GM18867 (cell line): ENCODE data around the gene NF2.
"Not testable (repeated sequence)": the region's sequence is repeated elsewhere in the genome, so short reads cannot be mapped to it uniquely, and the experiment has no call there.

ENCODE experiments used
- ATAC-seq: cut with Tn5 transposase; IDR thresholded peaks from one replicate; pipeline ENCODE4 v1.9.1; 2021; ENCODE audit warnings: mild to moderate bottlenecking, moderate library complexity; ENCODE audit not compliant: unreplicated experiment

NF2 gene

GRCh38 chr22:29603358-29604075 lies at the start of gene NF2:
NF2 (plus strand) TSS chr22:29603633; CDS start chr22:29603999, 366 bp downstream.
- peak; percentile 96 for ATAC-seq

DNA sequence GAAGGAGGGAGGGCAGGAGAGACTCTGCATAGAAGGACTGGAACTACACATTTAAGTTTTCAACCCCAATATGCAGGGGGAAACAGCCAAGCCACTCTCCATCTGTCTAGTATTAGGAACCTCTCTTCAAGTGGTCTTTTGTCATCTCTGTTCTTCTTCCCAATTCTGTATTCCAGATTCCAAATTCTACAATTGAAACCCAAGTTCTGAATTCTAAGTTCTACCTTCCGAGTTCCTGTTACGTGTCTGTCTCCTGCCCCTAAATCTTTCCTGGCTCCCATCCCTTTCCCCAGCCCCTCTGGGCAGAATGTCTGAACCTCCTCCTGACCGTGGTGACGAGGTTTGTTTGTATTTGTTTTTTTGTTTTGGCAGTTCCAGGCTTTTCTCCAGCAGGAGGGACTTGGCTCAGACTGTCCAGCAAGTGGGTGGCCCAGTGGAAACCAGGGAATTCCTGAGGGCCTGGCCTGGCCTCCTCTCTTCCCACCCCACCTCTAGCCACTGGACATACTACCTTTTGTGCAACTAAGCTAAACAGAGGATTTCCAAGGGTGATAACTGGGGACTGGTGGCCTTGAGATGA lies 48.3 kb upstream of the NF2 start:
- no peak for ATAC-seq

DNA sequence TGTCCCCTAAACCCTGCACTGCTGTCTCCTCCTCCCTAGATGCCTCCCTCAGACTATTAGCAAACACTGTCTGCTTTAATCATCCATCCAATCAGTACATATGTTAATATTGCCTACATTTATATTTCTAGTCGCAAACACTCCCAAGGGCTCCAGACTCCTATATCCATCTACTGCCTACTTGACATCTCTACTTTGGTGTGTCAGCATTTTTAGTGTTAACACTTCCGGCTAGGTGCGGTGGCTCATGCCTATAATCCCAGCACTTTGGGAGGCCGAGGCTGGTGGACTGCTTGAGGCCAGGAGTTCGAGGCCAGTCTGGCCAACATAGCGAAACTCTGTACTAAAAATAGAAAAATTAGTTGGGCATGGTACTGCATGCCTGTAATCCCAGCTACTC lies 44.4 kb upstream of the NF2 start:
- ATAC-seq: no peak

DNA sequence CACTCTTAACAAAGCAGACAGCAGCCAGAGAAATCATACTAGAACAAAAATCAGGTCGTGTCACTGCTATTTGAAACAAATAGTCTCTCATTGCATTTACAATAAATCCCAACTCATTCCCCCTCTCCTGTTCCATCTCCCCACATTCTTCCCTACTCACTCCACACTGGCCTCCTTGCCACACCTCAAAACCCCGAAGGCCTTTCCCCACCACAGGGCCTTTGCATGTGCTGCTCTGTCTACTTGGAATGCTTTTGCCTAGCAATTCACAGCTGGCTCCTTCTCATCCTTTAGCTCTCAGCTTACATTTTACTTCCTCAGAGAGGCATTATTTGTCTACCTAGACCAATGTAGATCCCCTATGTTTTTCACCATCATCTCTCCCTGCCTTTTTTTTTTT lies 43.6 kb upstream of the NF2 start:
- ATAC-seq: no peak

DNA sequence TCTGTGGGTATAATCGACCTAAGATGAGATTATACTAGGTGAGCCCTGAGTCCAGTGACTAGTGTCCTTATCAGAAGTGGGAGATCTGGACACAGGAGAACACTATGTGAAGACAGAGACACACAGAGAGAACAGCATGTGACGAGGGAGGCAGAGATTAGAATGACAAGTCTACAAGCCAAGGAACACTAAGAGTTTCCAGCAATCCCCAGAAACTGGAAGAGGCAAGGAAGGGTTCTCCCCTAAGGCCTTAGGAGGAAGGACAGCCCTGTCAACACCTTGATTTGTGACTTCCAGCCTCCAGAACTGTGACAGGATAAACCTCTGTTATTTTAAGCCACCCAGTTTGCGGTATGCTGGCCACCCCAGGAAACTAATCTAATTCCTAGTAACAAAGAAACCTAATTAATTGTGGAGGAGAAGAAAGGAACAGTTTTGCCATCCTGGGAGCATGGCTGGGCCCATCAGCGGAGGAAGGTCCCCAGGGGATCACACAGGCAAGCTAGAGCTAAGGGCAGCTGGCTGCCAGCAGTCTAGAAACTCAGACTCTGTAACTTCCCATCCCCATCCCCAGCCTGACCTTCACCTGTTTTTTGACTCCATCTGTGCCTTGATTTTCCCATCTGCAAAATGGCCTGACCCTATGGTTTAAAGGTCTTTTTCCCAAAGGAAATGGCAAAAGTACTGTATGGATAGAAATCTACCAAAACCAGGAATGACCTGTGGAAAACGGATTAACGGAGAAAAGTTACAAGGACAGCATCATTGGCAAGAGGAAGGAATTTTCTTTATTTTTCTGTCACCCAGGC lies 39.6 kb upstream of the NF2 start:
- ATAC-seq: no peak

- not testable (repeated sequence) for ATAC-seq
Measured at GRCh38 chr22:29566513-29566912, 36.9 kb upstream of the NF2 start.

DNA sequence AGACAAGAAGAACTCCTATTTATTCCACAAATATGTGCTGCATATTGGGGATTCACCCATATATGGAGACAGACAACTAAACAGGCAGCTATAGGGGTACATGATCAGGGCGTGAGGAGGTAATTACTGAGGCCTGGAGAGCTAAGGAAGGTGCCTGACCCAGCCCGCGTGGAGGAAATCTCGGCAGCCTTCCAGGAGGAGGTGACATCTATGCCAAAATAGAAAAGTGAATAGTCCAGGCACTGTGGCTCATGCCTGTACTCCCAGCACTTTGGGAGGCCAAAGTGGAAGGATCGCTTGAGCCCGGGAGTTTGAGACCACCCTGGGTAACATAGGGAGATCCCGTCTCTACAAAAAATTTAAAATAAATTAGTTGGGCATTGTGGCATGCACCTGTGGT lies 36.1 kb upstream of the NF2 start:
- ATAC-seq: no peak

DNA sequence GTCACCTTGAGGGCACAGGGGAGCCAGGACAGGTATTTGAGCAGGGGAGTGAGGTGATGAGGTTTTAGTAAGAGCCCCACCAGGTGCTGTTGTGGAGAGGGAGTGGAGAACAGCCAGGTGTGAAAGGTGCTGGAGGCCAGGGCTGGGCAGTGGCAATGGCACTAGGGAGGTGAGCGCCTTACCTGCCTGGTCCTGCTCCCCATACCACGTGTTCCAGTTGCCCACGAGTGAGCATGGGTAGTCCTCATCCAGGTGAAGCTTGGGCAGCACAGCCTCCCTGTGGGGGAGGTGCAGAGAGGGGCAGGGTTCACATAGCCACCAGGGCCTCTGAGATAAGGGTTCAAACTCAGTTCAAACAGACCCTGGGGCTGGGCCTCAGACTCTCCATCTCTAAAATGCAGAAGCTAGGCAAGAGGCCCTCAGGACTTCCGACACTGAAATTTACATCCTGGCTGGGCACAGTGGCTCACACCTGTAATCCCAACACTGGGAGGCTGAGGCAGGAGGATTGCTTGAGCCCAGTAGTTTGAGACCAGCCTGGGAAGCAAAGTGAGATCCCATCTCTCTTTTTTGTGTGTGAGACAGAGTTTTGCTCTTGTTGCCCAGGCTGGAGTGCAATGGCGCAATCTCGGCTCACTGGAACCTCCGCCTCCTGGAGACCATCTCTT lies 34.3 kb upstream of the NF2 start:
- ATAC-seq: no peak

DNA sequence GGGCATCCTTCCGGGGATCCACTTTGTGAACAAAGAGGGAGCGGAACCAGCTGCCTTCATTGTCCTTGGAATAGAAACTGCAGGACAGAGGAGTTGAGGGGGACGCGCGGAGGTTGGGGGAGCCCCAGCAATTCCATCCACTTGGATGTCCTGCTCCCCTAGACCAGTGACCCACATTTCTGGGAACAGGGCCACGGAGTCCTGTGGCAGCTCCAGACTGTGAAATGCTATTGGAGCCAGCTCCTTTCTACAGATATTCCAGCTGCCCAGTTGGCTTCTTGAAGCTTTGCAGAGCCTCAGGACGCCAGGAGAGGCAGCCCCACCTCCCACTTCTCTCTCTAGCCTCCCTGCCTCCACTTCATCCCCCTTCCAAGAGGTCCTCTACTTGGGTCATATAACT lies 33.0 kb upstream of the NF2 start:
- no peak for ATAC-seq

DNA sequence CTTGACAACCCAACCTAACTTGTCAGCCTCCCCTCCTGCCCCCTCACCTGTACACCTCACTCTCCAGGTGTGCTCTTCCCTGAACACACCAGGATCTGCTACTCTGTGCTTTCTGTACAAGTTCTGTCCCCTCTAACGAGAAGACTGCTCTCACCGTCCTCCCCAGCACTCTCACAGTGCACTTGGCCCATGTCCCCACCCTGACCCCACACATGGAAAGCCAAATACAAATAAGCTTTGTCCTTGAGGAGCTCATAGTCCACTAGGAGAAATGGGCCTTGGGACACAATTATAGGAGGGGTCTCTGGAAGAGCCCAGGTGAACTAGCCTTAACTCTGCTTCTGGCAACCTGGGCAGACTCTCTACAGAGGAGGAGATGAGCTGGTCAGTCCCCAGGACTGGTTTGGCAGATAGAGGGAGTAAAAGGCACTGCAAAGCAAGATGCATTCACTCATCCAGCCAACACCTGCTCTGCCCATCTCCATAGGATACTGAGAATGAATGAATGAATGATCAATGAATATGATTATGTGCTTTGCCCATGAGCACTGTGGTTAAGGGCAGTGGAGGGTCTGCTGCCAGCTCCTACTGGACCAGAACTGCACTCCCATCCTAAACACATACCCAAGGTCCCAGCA lies 32.4 kb upstream of the NF2 start:
- no peak for ATAC-seq

DNA sequence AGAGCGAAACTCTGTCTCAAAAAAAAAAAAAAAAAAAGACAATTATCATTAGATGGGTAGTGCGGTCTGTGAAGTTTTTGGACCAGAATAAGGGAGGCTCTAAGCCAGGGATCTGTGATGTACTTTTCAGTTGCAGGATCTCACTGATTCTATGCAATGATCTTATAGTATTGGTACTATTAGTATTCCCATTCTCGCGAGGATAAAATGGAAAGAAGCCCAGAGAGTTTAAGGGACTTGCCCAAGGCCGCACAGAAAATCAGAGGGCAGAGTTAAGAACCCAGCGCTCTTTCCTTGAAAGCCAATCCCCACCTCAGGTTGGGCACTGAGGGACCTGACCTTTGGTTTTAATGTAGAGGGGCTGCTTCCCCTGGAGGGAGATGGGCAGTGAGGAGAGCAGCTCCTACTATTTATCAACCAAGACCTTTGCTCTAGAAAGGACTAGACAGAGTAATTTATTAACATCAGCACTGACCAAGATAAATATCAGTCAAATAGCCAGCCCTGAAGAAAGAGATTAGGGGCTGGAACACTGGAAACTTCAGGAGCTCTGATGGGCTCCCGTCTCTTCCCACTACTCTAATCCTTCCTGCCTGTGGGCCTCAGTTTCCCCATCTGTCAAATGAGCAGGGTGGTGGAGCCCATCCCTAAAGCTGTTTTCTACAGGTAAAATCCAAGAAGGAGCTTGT lies 28.5 kb upstream of the NF2 start:
- ATAC-seq: no peak

DNA sequence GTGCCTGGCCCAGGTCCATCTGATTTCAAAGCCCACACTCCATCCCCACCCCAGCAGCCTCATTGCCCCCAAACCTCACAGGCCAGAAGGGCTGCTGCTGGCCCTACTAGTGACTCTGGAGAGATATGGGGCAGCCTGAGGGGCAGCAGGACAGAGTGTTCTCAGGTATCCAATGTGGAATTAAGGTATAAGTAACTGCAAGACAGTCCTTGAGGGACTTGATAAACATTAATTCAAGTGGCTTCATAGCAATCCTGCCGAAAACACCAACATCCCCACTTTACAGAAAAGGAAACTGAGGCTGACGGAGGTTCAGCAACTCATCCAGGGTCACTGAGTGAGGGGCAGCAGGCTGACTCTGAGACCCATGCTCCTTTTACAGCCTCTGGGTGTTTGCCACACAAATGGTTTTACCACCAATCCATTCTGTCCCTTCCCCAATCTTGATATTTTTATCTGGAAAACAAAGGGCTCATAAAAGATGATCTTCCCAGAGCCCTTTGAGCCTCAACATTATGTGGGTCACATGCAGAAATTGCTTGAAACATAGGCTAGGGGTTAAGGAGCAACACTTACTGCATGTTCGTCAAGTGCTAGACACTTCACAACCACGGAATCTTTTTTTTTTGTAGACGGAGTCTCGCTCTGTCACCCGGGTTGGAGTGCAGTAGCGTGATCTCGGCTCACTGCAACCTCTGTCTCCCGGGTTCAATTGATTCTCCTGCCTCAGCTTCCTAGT lies 24.8 kb upstream of the NF2 start:
- ATAC-seq: no peak

GRCh38 chr22:29580200-29580810 lies 23.1 kb upstream of the NF2 start:
- peak; percentile 12 for ATAC-seq

DNA sequence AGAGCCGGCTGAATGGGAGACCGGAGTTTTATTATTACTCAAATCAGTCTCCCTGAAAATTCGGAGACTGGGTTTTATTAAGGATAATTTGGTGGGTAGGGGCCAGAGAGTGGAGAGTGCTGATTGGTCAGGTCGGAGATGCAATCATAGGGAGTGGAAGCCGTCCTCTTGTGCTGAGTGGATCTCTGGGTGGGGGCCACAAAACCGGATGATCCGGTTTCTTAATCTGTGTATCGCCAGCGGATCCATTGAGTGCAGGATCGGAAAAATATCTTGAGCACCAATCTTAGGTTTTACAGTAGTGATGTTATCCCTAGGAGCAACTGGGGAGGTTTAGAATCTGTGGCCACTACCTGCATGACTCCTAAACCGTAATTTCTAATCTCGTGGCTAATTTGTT lies 21.6 kb upstream of the NF2 start:
- no peak for ATAC-seq

GRCh38 chr22:29584975-29585374 lies 18.5 kb upstream of the NF2 start:
- ATAC-seq: no peak

GRCh38 chr22:29586193-29586705 lies 17.2 kb upstream of the NF2 start:
- ATAC-seq: not testable (repeated sequence)

DNA sequence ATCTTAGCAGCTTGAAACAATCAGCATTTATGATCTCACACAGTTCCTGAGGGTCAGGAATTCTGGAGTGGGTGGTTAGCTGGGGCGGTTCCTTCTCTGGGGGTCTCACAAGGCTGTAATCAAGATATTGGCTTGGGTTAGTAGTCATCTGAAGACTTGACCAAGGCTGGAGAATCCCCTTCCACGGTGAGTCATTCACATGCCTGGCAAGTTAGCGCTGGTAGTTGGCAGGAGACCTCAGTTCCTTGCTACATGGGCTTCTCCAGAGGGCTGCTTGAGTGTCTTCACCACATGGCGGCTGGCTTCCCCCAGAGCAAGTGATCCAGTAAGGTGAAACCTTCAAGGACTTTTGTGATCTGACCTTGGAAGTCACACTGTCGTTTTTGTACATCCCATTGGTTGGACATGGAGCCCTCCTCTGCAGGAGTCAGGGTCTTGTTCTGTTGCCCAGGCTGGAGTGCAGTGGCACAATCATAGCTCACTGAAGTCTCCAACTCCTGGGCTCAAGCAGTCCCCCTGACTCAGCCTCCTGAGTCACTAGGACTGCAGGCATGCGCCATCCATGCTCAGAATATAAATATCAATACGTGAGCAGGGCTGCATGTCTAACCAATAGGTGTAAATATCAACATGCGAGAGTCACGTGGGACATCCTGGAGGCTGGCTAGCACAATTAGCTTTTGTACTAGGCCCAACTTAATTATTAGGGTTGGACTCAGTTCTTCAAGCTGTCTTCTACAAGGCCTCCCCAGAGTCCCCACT lies 15.3 kb upstream of the NF2 start:
- no peak for ATAC-seq

DNA sequence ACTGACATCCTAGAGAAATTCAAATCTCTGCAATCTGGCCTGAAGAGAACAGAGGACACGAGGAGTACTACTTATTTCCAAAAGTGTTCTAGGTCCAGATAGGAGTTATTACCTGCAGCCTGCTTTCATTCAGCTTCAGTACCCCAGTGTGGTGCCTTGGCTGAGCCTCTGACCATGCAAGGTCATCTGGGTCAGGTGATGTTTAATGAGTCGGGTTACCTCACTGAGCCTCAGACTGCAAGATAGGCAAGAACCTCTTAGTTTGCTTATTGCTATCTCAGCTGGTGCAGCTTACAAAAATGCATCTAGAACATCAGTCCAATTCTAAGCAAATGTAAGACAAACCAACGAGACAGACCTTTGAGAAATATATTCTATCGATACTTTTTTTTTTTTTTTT lies 9.5 kb upstream of the NF2 start:
- no peak for ATAC-seq
